IMR-90 (cell line): ENCODE data around the gene ENO2. TPM values are rescaled to one million over a fixed set of nuclear protein-coding genes. Genes with fewer than 3 reads are reported as not detected.

Experiments used
- ATAC-seq: fragments of 200-7000 bp; cut with Tn5 transposase; 2 replicates; pipeline ENCODE4 v1.9.1; 2020; ENCODE audit warnings: low read depth, mild to moderate bottlenecking, moderate library complexity
- BruUV-seq: library from RNA; stranded (reverse); fragments of 400-500 nt; replicated peaks from 2 replicates; lab custom pipeline; 2021; lab: Mats Ljungman, UMichigan
- CTCF ChIA-PET: fragments of 300-600 bp; formaldehyde crosslinking; extraction: SDS; loops from one replicate; lab custom pipeline; 2021; ENCODE audit warnings: antibody characterized with exemption; lab: Yijun Ruan, JAX
- POLR2A ChIA-PET: fragments of 300-600 bp; sonication (Branson Sonifier 250); formaldehyde crosslinking; loops from one replicate; lab custom pipeline; 2022; ENCODE audit warnings: antibody characterized with exemption; ENCODE audit not compliant: unreplicated experiment; lab: Charles Lee
- DNase-seq: peaks from one replicate; pipeline ENCODE4 v3.0.0; 2013
- H2AFZ ChIP-seq: replicated peaks from 2 replicates; pipeline ENCODE3; 2013; ENCODE audit warnings: low read length, mild to moderate bottlenecking; ENCODE audit not compliant: poor library complexity
- H2AK5ac ChIP-seq: 2 replicates; pipeline ENCODE4 v1.6.1; 2013; ENCODE audit warnings: low read depth, low read length, inconsistent platforms
- H2AK9ac ChIP-seq: replicated peaks from 2 replicates; pipeline ENCODE3; 2013; ENCODE audit warnings: mild to moderate bottlenecking, low read depth, low read length, moderate library complexity; ENCODE audit not compliant: poor library complexity
- H2BK120ac ChIP-seq: 2 replicates; pipeline ENCODE4 v1.6.1; 2013; ENCODE audit warnings: low read depth, low read length, inconsistent platforms
- H2BK15ac ChIP-seq: 3 replicates; pipeline ENCODE4 v1.6.1; 2013; ENCODE audit warnings: low read depth, low read length, inconsistent platforms
- H2BK20ac ChIP-seq: 2 replicates; pipeline ENCODE4 v1.6.1; 2013; ENCODE audit warnings: low read depth, mild to moderate bottlenecking, inconsistent platforms, low read length, moderate library complexity
- H2BK5ac ChIP-seq: 2 replicates; pipeline ENCODE4 v1.6.1; 2013; ENCODE audit warnings: mild to moderate bottlenecking, low read depth, low read length, inconsistent platforms; ENCODE audit not compliant: poor library complexity, severe bottlenecking
- H3K14ac ChIP-seq: replicated peaks from 2 replicates; pipeline ENCODE4 v1.6.1; 2013; ENCODE audit warnings: low read depth, low read length, inconsistent platforms
- H3K18ac ChIP-seq: 2 replicates; pipeline ENCODE4 v1.6.1; 2013; ENCODE audit warnings: low read depth, low read length, control low read depth
- H3K23ac ChIP-seq: 2 replicates; pipeline ENCODE4 v1.6.1; 2013; ENCODE audit warnings: low read depth, low read length, inconsistent platforms
- H3K27ac ChIP-seq: 2 replicates; pipeline ENCODE4 v1.5.1; 2013; ENCODE audit warnings: mild to moderate bottlenecking, control low read depth, low read length; ENCODE audit not compliant: insufficient read depth
- H3K27me3 ChIP-seq: 2 replicates; pipeline ENCODE4 v1.6.1; 2013; ENCODE audit warnings: low read length; ENCODE audit not compliant: control insufficient read depth, insufficient read depth
- H3K36me3 ChIP-seq: 2 replicates; pipeline ENCODE4 v1.6.1; 2013; ENCODE audit warnings: low read length, mixed read lengths; ENCODE audit not compliant: control insufficient read depth, insufficient read depth
- H3K4ac ChIP-seq: 2 replicates; pipeline ENCODE4 v1.6.1; 2013; ENCODE audit warnings: low read depth, low read length, inconsistent platforms
- H3K4me1 ChIP-seq: 2 replicates; pipeline ENCODE4 v1.6.1; 2013; ENCODE audit warnings: low read length, mixed read lengths; ENCODE audit not compliant: control insufficient read depth, insufficient read depth
- H3K4me2 ChIP-seq: 2 replicates; pipeline ENCODE4 v1.6.1; 2013; ENCODE audit warnings: low read depth, mild to moderate bottlenecking, control low read depth, low read length, moderate library complexity
- H3K4me3 ChIP-seq: 2 replicates; pipeline ENCODE4 v1.5.1; 2013; ENCODE audit warnings: low read depth, mild to moderate bottlenecking, control low read depth, low read length, moderate library complexity; ENCODE audit not compliant: insufficient read depth
- H3K56ac ChIP-seq: 2 replicates; pipeline ENCODE4 v1.6.1; 2013; ENCODE audit warnings: low read length, inconsistent platforms; ENCODE audit not compliant: insufficient read depth; ENCODE audit errors: extremely low read depth
- H3K79me1 ChIP-seq, 2 experiments: 2 replicates each; pipeline ENCODE4 v1.6.1; 2013; ENCODE audit warnings: low read length in 2 of 2, inconsistent platforms in 1 of 2, low read depth in 1 of 2
- H3K9ac ChIP-seq: 2 replicates; pipeline ENCODE4 v1.6.1; 2013; ENCODE audit warnings: low read depth, low read length, control low read depth
- H3K9me1 ChIP-seq: 2 replicates; pipeline ENCODE4 v1.6.1; 2013; ENCODE audit warnings: low read length, inconsistent platforms; ENCODE audit not compliant: insufficient read depth
- H3K9me3 ChIP-seq: 2 replicates; pipeline ENCODE4 v1.6.1; 2013; ENCODE audit warnings: low read length; ENCODE audit not compliant: control insufficient read depth, insufficient read depth
- H4K20me1 ChIP-seq: 2 replicates; pipeline ENCODE4 v1.6.1; 2013; ENCODE audit warnings: low read length, inconsistent platforms; ENCODE audit not compliant: insufficient read depth
- H4K5ac ChIP-seq: 2 replicates; pipeline ENCODE4 v1.6.1; 2013; ENCODE audit warnings: mild to moderate bottlenecking, low read depth, low read length, control low read depth
- H4K8ac ChIP-seq, 2 experiments: 2 replicates each; pipeline ENCODE4 v1.6.1; 2013; ENCODE audit warnings: low read depth in 2 of 2, low read length in 2 of 2, control low read depth in 1 of 2, inconsistent platforms in 1 of 2
- H4K91ac ChIP-seq: 2 replicates; pipeline ENCODE4 v1.6.1; 2013; ENCODE audit warnings: low read depth, low read length, inconsistent platforms; ENCODE audit not compliant: insufficient read depth
- BHLHE40 ChIP-seq: fragments of 150-350 bp; IDR thresholded peaks from 2 replicates; pipeline ENCODE4 v1.6.1; 2016; ENCODE audit warnings: mild to moderate bottlenecking, low read depth, low read length
- CEBPB ChIP-seq: IDR thresholded peaks from 2 replicates; pipeline ENCODE4 v1.6.1; 2012; ENCODE audit warnings: low read depth, low read length, improper control_type of control experiment
- CHD1 ChIP-seq: IDR thresholded peaks from 2 replicates; pipeline ENCODE4 v1.6.1; 2012; ENCODE audit warnings: low read depth, low read length, improper control_type of control experiment
- FOS ChIP-seq: fragments of 150-350 bp; IDR thresholded peaks from 2 replicates; pipeline ENCODE4 v1.6.1; 2016; ENCODE audit warnings: low read depth, low read length
- MAFK ChIP-seq: IDR thresholded peaks from 2 replicates; pipeline ENCODE4 v1.6.1; 2012; ENCODE audit warnings: low read depth, low read length, improper control_type of control experiment
- MXI1 ChIP-seq: IDR thresholded peaks from 2 replicates; pipeline ENCODE4 v1.6.1; 2012; ENCODE audit warnings: low read depth, mild to moderate bottlenecking, low read length, moderate library complexity, borderline replicate concordance
- NFE2L2 ChIP-seq: fragments of 150-350 bp; IDR thresholded peaks from 2 replicates; pipeline ENCODE4 v1.6.1; 2016; ENCODE audit warnings: low read depth, mild to moderate bottlenecking, low read length
- POLR2A ChIP-seq: IDR thresholded peaks from 2 replicates; pipeline ENCODE4 v1.6.1; 2012; ENCODE audit warnings: mild to moderate bottlenecking, low read depth, low read length
- RAD21 ChIP-seq: IDR thresholded peaks from 2 replicates; pipeline ENCODE4 v1.6.1; 2012; ENCODE audit warnings: low read length, improper control_type of control experiment
- RCOR1 ChIP-seq: IDR thresholded peaks from 2 replicates; pipeline ENCODE4 v1.6.1; 2012; ENCODE audit warnings: mild to moderate bottlenecking, low read length, improper control_type of control experiment; ENCODE audit not compliant: insufficient replicate concordance
- RFX5 ChIP-seq: IDR thresholded peaks from 2 replicates; pipeline ENCODE4 v1.8.0; 2012; ENCODE audit warnings: low read depth, mild to moderate bottlenecking, low read length, moderate library complexity
- SMC3 ChIP-seq: fragments of 150-350 bp; IDR thresholded peaks from 2 replicates; pipeline ENCODE4 v1.6.1; 2016; ENCODE audit warnings: low read depth, mild to moderate bottlenecking, antibody characterized with exemption, low read length, moderate library complexity
- WGBS, 2 experiments: methylation state at CpG; one replicate each; pipeline versions ENCODE4 v1.1.5 to v1.1.7; 2013; ENCODE audit warnings: missing lambda C conversion rate in 2 of 2; ENCODE audit not compliant: insufficient read length in 1 of 2; ENCODE audit errors: extremely low coverage in 2 of 2; 5-methylcytosine and 5-hydroxymethylcytosine counted together
- dilution Hi-C: fragments of 300-500 bp; cut with HindIII; formaldehyde crosslinking; loops from one replicate; pipeline ENCODE4 v1.14.3; 2018; ENCODE audit warnings: low sequenced_read_pairs; ENCODE audit not compliant: unreplicated experiment
- in situ Hi-C: fragments of 300-500 bp; cut with MboI; formaldehyde crosslinking; loops from 3 replicates; pipeline ENCODE4 v1.14.3; 2019; ENCODE audit warnings: low sequenced_read_pairs, inconsistent platforms, mixed read lengths
- intact Hi-C: fragments of 100-400 bp; cut with micrococcal nuclease; formaldehyde crosslinking; loops from 2 replicates; pipeline ENCODE4 v1.10.0; 2022
- polyA plus RNA-seq, 3 experiments: library from polyadenylated mRNA; depleted of rRNA; stranded (reverse); fragments of >200 nt; gene quantifications; 2 replicates each; pipeline ENCODE4 v1.2.3, GENCODE V29; 2012; ENCODE audit warnings: low replicate concordance in 1 of 3
- total RNA-seq: library from RNA; depleted of rRNA; stranded (reverse); fragments of >200 nt; gene quantifications from 2 replicates; pipeline ENCODE4 v1.2.3, GENCODE V29; 2012
- TF ChIP-seq, protein P1 (sequence below): conservative IDR thresholded peaks from 2 replicates; pipeline ENCODE4 v1.5.1; 2012; ENCODE audit warnings: mild to moderate bottlenecking, low read depth, low read length, improper control_type of control experiment
- TF ChIP-seq, protein P2 (sequence below): fragments of 150-350 bp; IDR thresholded peaks from 2 replicates; pipeline ENCODE4 v1.6.1; 2017; ENCODE audit warnings: mild to moderate bottlenecking, antibody characterized with exemption, low read length, low read depth
- TF ChIP-seq, protein P3 (sequence below): fragments of 150-350 bp; IDR thresholded peaks from 2 replicates; pipeline ENCODE4 v1.6.1; 2016; ENCODE audit warnings: low read depth, mild to moderate bottlenecking, low read length, moderate library complexity, borderline replicate concordance

Gene ENO2
- total and polyA plus RNA-seq, 2 of the 4 experiments (the other 2 are of a cell fraction), result 28.3 to 92.8 TPM

DNA sequence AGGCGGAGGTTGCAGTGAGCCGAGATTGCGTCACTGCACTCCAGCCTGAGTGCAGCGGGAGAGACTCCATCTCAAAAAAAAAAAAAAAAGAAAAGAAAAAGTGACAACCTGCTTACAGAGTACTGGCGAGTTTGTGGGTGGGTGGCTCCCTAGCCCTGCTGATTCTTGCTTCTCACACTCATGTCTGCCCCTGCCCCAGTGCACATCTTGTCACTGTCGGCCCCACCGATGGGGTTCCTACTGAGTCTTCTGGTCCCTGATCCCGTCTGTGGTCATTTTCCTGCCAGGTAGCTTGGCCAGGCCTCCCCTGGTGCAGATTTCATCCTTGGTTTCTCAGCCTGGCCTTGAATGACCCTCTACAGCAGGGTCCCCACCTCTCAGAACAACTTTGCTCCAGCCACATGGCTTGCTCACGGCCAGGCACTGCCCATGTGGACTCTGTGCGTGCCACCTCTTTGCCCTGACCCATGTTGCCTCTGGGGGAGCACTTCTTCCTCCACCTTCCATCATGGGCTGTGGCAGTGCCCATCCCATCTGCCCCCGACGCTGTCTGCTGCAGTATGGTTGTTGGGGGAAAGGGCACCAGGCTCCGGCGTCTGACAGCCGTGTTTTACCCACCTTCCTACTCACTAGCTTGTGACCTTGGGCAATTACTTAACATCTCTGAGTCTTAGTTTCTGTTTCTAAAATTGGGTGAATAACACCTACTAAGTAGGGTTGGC is 34.7 kb downstream of the ENO2 start:
- in situ Hi-C loops (loop anchor here (10.0 kb wide), 1 partner anchor 166 kb away; no protein-coding TSS in a partner anchor), dilution Hi-C loops (no loop called here), intact Hi-C loops (no loop called here)
- Histone ChIP-seq H2AK9ac (no peak overlapping the region), H3K4me1 (peaks cover 5% of the 10 kb centered on the region; the same call in 1 of the 2 replicates), H2BK20ac (no peak overlapping the region), H2AK5ac (no peak overlapping the region), H4K5ac (no peak overlapping the region), H3K4me2 (no peak overlapping the region), H4K8ac (no peak overlapping the region), H2BK5ac (no peak overlapping the region), H3K36me3 (peaks cover 4% of the 10 kb centered on the region), H4K91ac (no peak overlapping the region), H3K79me1 (peaks cover 8 to 13% of the 10 kb centered on the region in 2 experiments; a peak in 3 of 4 replicates), H3K27me3 (no peaks in the 10 kb centered on the region), H3K9me3 (no peaks in the 10 kb centered on the region), H3K9ac (no peak overlapping the region), H2BK15ac (no peak overlapping the region), H3K56ac (no peak overlapping the region), H4K20me1 (no peaks in the 10 kb centered on the region), H2AFZ (no peak overlapping the region), H3K4ac (no peak overlapping the region), H3K23ac (no peak overlapping the region), H2BK120ac (no peak overlapping the region), H3K27ac (no peak overlapping the region), H3K18ac (no peak overlapping the region), H3K9me1 (0 out of 2 replicates have a peak, but pooled peaks cover 2% of the 10 kb centered on the region), H3K14ac (no peak overlapping the region), H3K4me3 (no peak overlapping the region)
- ATAC-seq (no peak), DNase-seq (no peak)
- no peak for TF ChIP-seq MXI1
- TF ChIP-seq CEBPB, result no peak
- TF ChIP-seq POLR2A, result no peak
- no peak for TF ChIP-seq NFE2L2
- TF ChIP-seq BHLHE40, result no peak
- TF ChIP-seq CHD1, result no peak
- TF ChIP-seq, protein P1, sequence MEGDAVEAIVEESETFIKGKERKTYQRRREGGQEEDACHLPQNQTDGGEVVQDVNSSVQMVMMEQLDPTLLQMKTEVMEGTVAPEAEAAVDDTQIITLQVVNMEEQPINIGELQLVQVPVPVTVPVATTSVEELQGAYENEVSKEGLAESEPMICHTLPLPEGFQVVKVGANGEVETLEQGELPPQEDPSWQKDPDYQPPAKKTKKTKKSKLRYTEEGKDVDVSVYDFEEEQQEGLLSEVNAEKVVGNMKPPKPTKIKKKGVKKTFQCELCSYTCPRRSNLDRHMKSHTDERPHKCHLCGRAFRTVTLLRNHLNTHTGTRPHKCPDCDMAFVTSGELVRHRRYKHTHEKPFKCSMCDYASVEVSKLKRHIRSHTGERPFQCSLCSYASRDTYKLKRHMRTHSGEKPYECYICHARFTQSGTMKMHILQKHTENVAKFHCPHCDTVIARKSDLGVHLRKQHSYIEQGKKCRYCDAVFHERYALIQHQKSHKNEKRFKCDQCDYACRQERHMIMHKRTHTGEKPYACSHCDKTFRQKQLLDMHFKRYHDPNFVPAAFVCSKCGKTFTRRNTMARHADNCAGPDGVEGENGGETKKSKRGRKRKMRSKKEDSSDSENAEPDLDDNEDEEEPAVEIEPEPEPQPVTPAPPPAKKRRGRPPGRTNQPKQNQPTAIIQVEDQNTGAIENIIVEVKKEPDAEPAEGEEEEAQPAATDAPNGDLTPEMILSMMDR, result no peak
- TF ChIP-seq, protein P2, sequence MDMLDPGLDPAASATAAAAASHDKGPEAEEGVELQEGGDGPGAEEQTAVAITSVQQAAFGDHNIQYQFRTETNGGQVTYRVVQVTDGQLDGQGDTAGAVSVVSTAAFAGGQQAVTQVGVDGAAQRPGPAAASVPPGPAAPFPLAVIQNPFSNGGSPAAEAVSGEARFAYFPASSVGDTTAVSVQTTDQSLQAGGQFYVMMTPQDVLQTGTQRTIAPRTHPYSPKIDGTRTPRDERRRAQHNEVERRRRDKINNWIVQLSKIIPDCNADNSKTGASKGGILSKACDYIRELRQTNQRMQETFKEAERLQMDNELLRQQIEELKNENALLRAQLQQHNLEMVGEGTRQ, result no peak
- no peak for TF ChIP-seq RFX5
- no peak for TF ChIP-seq FOS
- TF ChIP-seq RAD21, result no peak
- TF ChIP-seq, protein P3, sequence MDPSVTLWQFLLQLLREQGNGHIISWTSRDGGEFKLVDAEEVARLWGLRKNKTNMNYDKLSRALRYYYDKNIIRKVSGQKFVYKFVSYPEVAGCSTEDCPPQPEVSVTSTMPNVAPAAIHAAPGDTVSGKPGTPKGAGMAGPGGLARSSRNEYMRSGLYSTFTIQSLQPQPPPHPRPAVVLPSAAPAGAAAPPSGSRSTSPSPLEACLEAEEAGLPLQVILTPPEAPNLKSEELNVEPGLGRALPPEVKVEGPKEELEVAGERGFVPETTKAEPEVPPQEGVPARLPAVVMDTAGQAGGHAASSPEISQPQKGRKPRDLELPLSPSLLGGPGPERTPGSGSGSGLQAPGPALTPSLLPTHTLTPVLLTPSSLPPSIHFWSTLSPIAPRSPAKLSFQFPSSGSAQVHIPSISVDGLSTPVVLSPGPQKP, result no peak
- no peak for TF ChIP-seq SMC3
- no peak for TF ChIP-seq RCOR1
- no peak for TF ChIP-seq MAFK
- ChIA-PET POLR2A (no interaction called here), CTCF (interaction anchor here (0.6 kb wide), 2 partner anchors 79 to 224 kb away, joined by 3 to 4 read pairs; no protein-coding TSS in a partner anchor)
- BruUV-seq, result no TSS peak
- 88% methylated on average over 8 of the region's 15 CpGs; no CpG with 5 or more reads in 1 of the 2 experiments for WGBS, 2 experiments
